ENCODE results near the gene SIRT6.

DNA sequence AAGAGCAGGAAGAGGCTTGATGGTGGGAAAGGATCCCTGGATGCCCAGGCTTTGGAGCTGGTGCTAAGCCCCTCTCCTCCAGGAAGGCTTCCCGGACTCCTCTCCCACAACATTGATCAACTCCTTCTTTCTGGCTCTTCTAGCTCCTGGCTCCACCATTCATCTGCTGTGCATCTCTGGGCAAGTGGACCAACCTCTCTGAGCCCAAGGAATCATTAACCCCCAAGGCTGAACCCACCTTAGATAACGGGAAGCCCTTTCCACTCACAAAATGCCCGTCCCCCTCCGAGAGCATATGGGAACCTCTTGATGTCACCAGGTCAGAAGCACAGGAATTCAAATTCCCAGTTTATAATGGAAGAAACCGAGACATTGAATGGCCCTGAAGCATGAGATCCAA lies 5.2 kb downstream of the SIRT6 start:
- TF ChIP-seq, protein P1, sequence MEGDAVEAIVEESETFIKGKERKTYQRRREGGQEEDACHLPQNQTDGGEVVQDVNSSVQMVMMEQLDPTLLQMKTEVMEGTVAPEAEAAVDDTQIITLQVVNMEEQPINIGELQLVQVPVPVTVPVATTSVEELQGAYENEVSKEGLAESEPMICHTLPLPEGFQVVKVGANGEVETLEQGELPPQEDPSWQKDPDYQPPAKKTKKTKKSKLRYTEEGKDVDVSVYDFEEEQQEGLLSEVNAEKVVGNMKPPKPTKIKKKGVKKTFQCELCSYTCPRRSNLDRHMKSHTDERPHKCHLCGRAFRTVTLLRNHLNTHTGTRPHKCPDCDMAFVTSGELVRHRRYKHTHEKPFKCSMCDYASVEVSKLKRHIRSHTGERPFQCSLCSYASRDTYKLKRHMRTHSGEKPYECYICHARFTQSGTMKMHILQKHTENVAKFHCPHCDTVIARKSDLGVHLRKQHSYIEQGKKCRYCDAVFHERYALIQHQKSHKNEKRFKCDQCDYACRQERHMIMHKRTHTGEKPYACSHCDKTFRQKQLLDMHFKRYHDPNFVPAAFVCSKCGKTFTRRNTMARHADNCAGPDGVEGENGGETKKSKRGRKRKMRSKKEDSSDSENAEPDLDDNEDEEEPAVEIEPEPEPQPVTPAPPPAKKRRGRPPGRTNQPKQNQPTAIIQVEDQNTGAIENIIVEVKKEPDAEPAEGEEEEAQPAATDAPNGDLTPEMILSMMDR (IDR thresholded peaks at IDR 0.05; ENCODE audit: extremely low read depth in 1 of 2, insufficient read depth in 1 of 2, low read depth in 1 of 2, low read length in 2 of 2) = no peak
- no peak for TF ChIP-seq MYC (IDR thresholded peaks at IDR 0.05; ENCODE audit: low read depth, low read length)
- no peak for TF ChIP-seq POLR2AphosphoS5 (IDR thresholded peaks at IDR 0.05; ENCODE audit: insufficient read depth, low read depth, low read length)
- TF ChIP-seq POLR2A (IDR thresholded peaks at IDR 0.05; ENCODE audit: low read depth, low read length) = no peak
- TF ChIP-seq JUN (IDR thresholded peaks at IDR 0.05; ENCODE audit: borderline replicate concordance, insufficient read depth, insufficient read length, low read depth) = no peak
- no peak for TF ChIP-seq FOS (IDR thresholded peaks at IDR 0.05; ENCODE audit: borderline replicate concordance, insufficient read depth, low read length)
- TF ChIP-seq EZH2 (IDR thresholded peaks at IDR 0.05; ENCODE audit: borderline replicate concordance, low read depth, low read length, severe bottlenecking) = no peak

Measured in endothelial cell of umbilical vein (primary cell).